Measurements from ENCODE around the gene PDE8B. TPM values are rescaled to one million over a fixed set of nuclear protein-coding genes. Genes with fewer than 3 reads are reported as not detected.
A peak's percentile ranks its signal among the peaks of the same experiment; 100 is the strongest.

Gene PDE8B
- total RNA-seq, 6 experiments from 2014 or later = 1.2 to 5.4 (median 2.4) TPM

- no peaks in the 10 kb centered on the region for H3K27me3 ChIP-seq
- H3K36me3 ChIP-seq = no peaks in the 10 kb centered on the region
- 56% methylated on average over 2 of the region's 3 CpGs for WGBS (ENCODE audit: insufficient coverage, low coverage, low lambda C conversion rate, missing lambda C conversion rate)
- TF ChIP-seq CTCF (IDR thresholded peaks at IDR 0.05) = no peak
- TF ChIP-seq POLR2A (IDR thresholded peaks at IDR 0.05) = no peak
- H3K4me3 ChIP-seq = no peak overlapping the region
- DNase-seq (no peak), ATAC-seq (no peak)
- H3K27ac ChIP-seq = no peak overlapping the region
- intact Hi-C loops (cut with DNase I) = no loop called here
- H3K4me1 ChIP-seq = no peaks in the 10 kb centered on the region
- H3K9me3 ChIP-seq = no peaks in the 10 kb centered on the region
Observed at GRCh38 chr5:77300451-77300850, 90.0 kb downstream of the PDE8B start.

DNA sequence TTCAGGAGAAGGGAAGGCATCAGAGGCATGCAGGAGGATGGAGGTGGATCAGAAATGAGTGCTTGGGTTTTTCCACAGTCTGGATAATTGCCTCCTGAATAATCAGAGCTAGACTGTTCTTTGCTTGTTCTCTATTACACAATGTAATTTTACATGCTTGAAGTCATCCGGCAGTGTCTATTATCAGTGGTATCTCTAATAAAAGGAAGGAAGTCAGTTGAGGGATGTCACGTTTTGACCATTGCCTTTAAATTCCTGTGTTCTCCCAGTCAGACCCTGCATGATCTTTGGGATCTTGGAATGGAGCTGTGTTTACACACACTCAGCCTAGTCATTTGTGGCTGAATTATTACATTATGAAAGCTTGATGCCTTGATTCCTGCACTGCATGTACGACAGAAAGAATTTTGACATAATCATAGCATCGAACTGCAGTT is 91.0 kb downstream of the PDE8B start:
- TF ChIP-seq POLR2A (IDR thresholded peaks at IDR 0.05) = no peak
- no peak for TF ChIP-seq CTCF (IDR thresholded peaks at IDR 0.05)
- intact Hi-C loops (cut with DNase I) = no loop called here

GRCh38 chr5:77302247-77302646 is 91.8 kb downstream of the PDE8B start:
- DNase-seq = no peak
- intact Hi-C loops (cut with DNase I) = no loop called here
- no peak for ATAC-seq
- TF ChIP-seq CTCF (IDR thresholded peaks at IDR 0.05) (no peak), POLR2A (IDR thresholded peaks at IDR 0.05) (no peak)
- no peaks in the 10 kb centered on the region for H3K27me3 ChIP-seq
- H3K4me3 ChIP-seq = no peak overlapping the region
- no peak overlapping the region for H3K27ac ChIP-seq
- 61% methylated on average over 5 of the region's 5 CpGs for whole genome bisulfite sequencing (ENCODE audit: insufficient coverage, low coverage, low lambda C conversion rate, missing lambda C conversion rate)
- H3K36me3 ChIP-seq = no peaks in the 10 kb centered on the region
- no peaks in the 10 kb centered on the region for H3K9me3 ChIP-seq
- H3K4me1 ChIP-seq = no peaks in the 10 kb centered on the region

More for the DNA sequence above, 91.0 kb downstream of the PDE8B start:
- DNase-seq = no peak
- no peak overlapping the region for H3K4me3 ChIP-seq
- 47% methylated on average over 4 of the region's 4 CpGs for WGBS (ENCODE audit: insufficient coverage, low coverage, low lambda C conversion rate, missing lambda C conversion rate)
- H3K27ac ChIP-seq = no peak overlapping the region
- no peaks in the 10 kb centered on the region for H3K9me3 ChIP-seq
- peak; percentile 33 to 81 (median 57) for ATAC-seq
- no peaks in the 10 kb centered on the region for H3K4me1 ChIP-seq
- H3K27me3 ChIP-seq = no peaks in the 10 kb centered on the region
- H3K36me3 ChIP-seq = no peaks in the 10 kb centered on the region

DNA sequence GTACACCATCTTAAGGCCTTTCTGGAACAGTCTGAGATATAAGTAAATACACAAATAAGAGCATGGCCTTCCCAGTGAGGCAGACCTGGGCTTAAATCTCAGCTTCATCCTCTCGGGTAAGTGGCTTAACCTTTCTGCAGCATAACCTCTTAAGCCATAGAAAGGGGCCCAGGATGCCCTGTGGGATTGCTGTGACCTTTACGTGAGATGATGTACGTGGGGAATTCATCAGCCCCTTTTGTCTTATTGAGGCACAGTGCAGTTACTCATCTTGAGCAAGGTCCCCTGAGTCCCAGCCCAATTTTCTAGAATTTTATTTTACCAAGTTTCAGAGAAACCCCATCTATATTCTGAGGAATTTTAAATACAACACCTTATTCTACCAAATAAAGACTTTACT is 92.2 kb downstream of the PDE8B start:
- Histone ChIP-seq H3K27me3 (no peaks in the 10 kb centered on the region), H3K27ac (no peak overlapping the region), H3K9me3 (no peaks in the 10 kb centered on the region), H3K4me1 (no peaks in the 10 kb centered on the region), H3K4me3 (no peak overlapping the region), H3K36me3 (no peaks in the 10 kb centered on the region)
- intact Hi-C loops (cut with DNase I) = no loop called here
- TF ChIP-seq CTCF (IDR thresholded peaks at IDR 0.05) (no peak), POLR2A (IDR thresholded peaks at IDR 0.05) (no peak)
- 77% methylated on average over 3 of the region's 3 CpGs for WGBS (ENCODE audit: insufficient coverage, low coverage, low lambda C conversion rate, missing lambda C conversion rate)
- ATAC-seq = no peak
- no peak for DNase-seq

- WGBS (ENCODE audit: insufficient coverage, low coverage, low lambda C conversion rate, missing lambda C conversion rate) = 67% methylated on average over 1 of the region's 1 CpG
- Histone ChIP-seq H3K4me3 (no peak overlapping the region), H3K27ac (no peak overlapping the region), H3K27me3 (no peaks in the 10 kb centered on the region), H3K36me3 (no peaks in the 10 kb centered on the region), H3K4me1 (no peaks in the 10 kb centered on the region), H3K9me3 (no peaks in the 10 kb centered on the region)
- no peak for TF ChIP-seq POLR2A (IDR thresholded peaks at IDR 0.05)
- TF ChIP-seq CTCF (IDR thresholded peaks at IDR 0.05) = no peak
- intact Hi-C loops (cut with DNase I) = no loop called here
- no peak for DNase-seq
- ATAC-seq = no peak
Observed at GRCh38 chr5:77304388-77304787, 93.9 kb downstream of the PDE8B start.

Measured in right lobe of liver (tissue), 6 donors.